Left ventricle myocardium inferior (tissue), 1 donor: ENCODE measurements around the gene BNIP3. TPM values are rescaled to one million over a fixed set of nuclear protein-coding genes. Genes with fewer than 3 reads are reported as not detected.
"Not testable (repeated sequence)": the region's sequence is repeated elsewhere in the genome, so short reads cannot be mapped to it uniquely, and the experiment has no call there.

Experiments used
- DNase-seq: peaks from one replicate; pipeline ENCODE4 v3.0.0-alpha.2; 2020
- H3K27ac ChIP-seq: fragments of 200-600 bp; replicated peaks from 2 replicates; pipeline ENCODE4 v1.8.0; 2021
- H3K27me3 ChIP-seq: fragments of 200-600 bp; 2 replicates; pipeline ENCODE4 v1.8.0; 2021; ENCODE audit warnings: low read depth
- H3K36me3 ChIP-seq: fragments of 200-600 bp; 2 replicates; pipeline ENCODE4 v1.8.0; 2021
- H3K4me1 ChIP-seq: fragments of 200-600 bp; 2 replicates; pipeline ENCODE4 v1.8.0; 2021
- H3K4me3 ChIP-seq: fragments of 200-600 bp; 2 replicates; pipeline ENCODE4 v1.8.0; 2021; ENCODE audit warnings: mild to moderate bottlenecking, moderate library complexity
- H3K9me3 ChIP-seq: fragments of 200-600 bp; replicated peaks from 2 replicates; pipeline ENCODE4 v1.8.0; 2021
- intact Hi-C: fragments of 100-400 bp; cut with micrococcal nuclease; formaldehyde crosslinking; loops from one replicate; pipeline ENCODE4 v1.11.0; 2022
- total RNA-seq: library from RNA; stranded (reverse); fragmentation: NEBNext Ultra II Directional; extraction: Animal tissue kit (Norgen Biotek cat#: 25700); gene quantifications from one replicate; pipeline ENCODE4 v1.2.1, GENCODE V29; 2021
- TF ChIP-seq, protein P1 (sequence below): fragments of 200-600 bp; IDR thresholded peaks from 2 replicates; pipeline ENCODE4 v1.8.0; 2021; ENCODE audit warnings: antibody characterized with exemption, mild to moderate bottlenecking, borderline replicate concordance
- donor health status: DM: no; HTN: yes; CAD: no; lungs with severe emphysema.

The BNIP3 gene
- total RNA-seq, 1 donor from 2014 or later = 161 TPM

DNA sequence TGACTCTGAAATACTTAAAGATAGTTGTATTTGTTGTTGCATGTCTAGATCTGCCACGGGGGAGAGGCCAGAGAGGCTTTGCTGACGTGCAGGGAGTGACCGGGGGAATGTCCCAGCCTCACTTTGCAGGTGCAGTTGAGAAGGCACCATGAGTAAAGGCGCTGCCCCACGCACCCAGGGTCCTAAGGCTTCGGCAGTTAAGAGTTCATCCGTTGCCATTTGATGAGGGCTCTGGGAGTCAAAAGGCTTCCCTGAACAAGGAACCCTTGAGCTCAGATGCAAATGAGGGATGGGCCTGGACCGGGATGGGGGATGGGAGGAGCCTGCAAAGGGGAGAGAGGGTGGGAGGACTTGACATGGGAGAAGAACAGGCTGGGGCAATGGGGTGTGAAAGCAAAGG is 60.5 kb downstream of the BNIP3 start:
- TF ChIP-seq, protein P1, sequence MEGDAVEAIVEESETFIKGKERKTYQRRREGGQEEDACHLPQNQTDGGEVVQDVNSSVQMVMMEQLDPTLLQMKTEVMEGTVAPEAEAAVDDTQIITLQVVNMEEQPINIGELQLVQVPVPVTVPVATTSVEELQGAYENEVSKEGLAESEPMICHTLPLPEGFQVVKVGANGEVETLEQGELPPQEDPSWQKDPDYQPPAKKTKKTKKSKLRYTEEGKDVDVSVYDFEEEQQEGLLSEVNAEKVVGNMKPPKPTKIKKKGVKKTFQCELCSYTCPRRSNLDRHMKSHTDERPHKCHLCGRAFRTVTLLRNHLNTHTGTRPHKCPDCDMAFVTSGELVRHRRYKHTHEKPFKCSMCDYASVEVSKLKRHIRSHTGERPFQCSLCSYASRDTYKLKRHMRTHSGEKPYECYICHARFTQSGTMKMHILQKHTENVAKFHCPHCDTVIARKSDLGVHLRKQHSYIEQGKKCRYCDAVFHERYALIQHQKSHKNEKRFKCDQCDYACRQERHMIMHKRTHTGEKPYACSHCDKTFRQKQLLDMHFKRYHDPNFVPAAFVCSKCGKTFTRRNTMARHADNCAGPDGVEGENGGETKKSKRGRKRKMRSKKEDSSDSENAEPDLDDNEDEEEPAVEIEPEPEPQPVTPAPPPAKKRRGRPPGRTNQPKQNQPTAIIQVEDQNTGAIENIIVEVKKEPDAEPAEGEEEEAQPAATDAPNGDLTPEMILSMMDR = no peak

DNA sequence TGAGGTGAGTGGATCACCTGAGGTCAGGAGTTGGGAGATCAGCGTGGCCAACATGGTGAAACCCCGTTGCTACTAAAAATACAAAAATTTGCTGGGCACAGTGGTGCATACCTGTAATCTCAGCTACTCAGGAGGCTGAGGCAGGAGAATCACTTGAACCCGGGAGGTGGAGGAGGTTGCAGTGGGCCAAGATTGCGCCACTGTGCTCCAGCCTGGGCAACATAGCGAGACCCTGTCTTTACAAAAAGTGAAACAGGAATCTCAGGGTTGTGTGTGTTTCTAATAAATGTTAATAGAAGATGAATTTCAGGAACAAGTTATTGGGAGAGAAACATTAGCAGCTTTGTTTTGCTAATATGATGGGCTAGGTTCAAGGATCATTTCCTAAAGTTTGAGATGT is 61.0 kb downstream of the BNIP3 start:
- DNase-seq = no peak
- H3K36me3 ChIP-seq = no peaks in the 10 kb centered on the region
- intact Hi-C loops = no loop called here
- peaks cover 13% of the 10 kb centered on the region for H3K9me3 ChIP-seq
- H3K4me1 ChIP-seq = peaks cover 45% of the 10 kb centered on the region
- H3K4me3 ChIP-seq = no peak overlapping the region
- TF ChIP-seq, protein P1 = no peak
- H3K27ac ChIP-seq = no peak overlapping the region
- no peaks in the 10 kb centered on the region for H3K27me3 ChIP-seq

More for the DNA sequence above, 60.5 kb downstream of the BNIP3 start:
- intact Hi-C loops = no loop called here
- no peak for DNase-seq
- Histone ChIP-seq H3K9me3 (peaks cover 14% of the 10 kb centered on the region), H3K27me3 (no peaks in the 10 kb centered on the region), H3K4me1 (peaks cover 41% of the 10 kb centered on the region), H3K27ac (no peak overlapping the region), H3K4me3 (no peak overlapping the region), H3K36me3 (no peaks in the 10 kb centered on the region)

GRCh38 chr10:131920151-131920550 is 61.6 kb downstream of the BNIP3 start:
- H3K27ac ChIP-seq = no peak overlapping the region
- H3K36me3 ChIP-seq = no peaks in the 10 kb centered on the region
- no peaks in the 10 kb centered on the region for H3K27me3 ChIP-seq
- no peak overlapping the region for H3K4me3 ChIP-seq
- DNase-seq = no peak
- H3K4me1 ChIP-seq = peaks cover 51% of the 10 kb centered on the region
- intact Hi-C loops = no loop called here
- TF ChIP-seq, protein P1 = no peak
- H3K9me3 ChIP-seq = peaks cover 7% of the 10 kb centered on the region

DNA sequence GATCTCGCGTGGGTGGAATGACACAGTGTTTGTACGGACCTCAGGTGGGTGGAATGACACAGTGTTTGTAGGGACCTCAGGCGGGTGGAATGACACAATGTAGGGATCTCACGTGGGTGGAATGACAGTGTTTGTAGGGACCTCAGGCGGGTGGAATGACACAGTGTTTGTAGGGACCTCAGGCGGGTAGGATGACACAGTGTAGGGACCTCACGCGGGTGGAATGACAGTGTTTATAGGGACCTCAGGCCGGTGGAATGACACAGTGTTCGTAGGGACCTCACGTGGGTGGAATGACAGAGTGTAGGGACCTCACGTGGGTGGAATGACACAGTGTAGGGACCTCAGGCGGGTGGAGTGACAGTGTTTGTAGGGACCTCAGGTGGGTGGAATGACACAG is 62.3 kb downstream of the BNIP3 start:
- H3K27ac ChIP-seq, DNase-seq: not testable (repeated sequence)

More for the DNA sequence above, 62.3 kb downstream of the BNIP3 start:
- H3K27me3 ChIP-seq, H3K4me3 ChIP-seq, H3K9me3 ChIP-seq, H3K36me3 ChIP-seq, intact Hi-C loops: not testable (repeated sequence)
- peaks cover 57% of the 10 kb centered on the region for H3K4me1 ChIP-seq

Other genes with a start within 250 kb of the BNIP3 start
- gene PPP2R2D, start 80.9 kb downstream of the BNIP3 start, total RNA-seq = 38.2 TPM
- gene JAKMIP3, start 84.0 kb upstream of the BNIP3 start, total RNA-seq = 1.7 TPM
- gene DPYSL4, start 205.0 kb upstream of the BNIP3 start, total RNA-seq = 42.8 TPM